Prostate gland (tissue), 2 donors: ENCODE results near the gene ZNF710.

Source experiments
- POLR2A ChIP-seq: fragments of 450-650 bp; IDR thresholded peaks from one replicate; pipeline ENCODE4 v1.6.1; 2016; ENCODE audit warnings: antibody characterized with exemption, mild to moderate bottlenecking
- POLR2AphosphoS5 ChIP-seq: sonication (generic); formaldehyde crosslinking; IDR thresholded peaks from one replicate; pipeline ENCODE4 v1.6.1; 2017; ENCODE audit warnings: antibody characterized with exemption
- TF ChIP-seq, protein P1 (sequence below), 4 experiments: fragments of 200-600 bp in 2 of 4; fragments of 450-650 bp in 2 of 4; sonication (generic) in 2 of 4; IDR thresholded peaks; 1 replicate in 3 of 4; 2 replicates in 1 of 4; pipeline ENCODE4 v1.5.1; 2016 to 2019; ENCODE audit warnings: antibody characterized with exemption in 4 of 4, mild to moderate bottlenecking in 2 of 4, moderate library complexity in 2 of 4

- TF ChIP-seq, protein P1, sequence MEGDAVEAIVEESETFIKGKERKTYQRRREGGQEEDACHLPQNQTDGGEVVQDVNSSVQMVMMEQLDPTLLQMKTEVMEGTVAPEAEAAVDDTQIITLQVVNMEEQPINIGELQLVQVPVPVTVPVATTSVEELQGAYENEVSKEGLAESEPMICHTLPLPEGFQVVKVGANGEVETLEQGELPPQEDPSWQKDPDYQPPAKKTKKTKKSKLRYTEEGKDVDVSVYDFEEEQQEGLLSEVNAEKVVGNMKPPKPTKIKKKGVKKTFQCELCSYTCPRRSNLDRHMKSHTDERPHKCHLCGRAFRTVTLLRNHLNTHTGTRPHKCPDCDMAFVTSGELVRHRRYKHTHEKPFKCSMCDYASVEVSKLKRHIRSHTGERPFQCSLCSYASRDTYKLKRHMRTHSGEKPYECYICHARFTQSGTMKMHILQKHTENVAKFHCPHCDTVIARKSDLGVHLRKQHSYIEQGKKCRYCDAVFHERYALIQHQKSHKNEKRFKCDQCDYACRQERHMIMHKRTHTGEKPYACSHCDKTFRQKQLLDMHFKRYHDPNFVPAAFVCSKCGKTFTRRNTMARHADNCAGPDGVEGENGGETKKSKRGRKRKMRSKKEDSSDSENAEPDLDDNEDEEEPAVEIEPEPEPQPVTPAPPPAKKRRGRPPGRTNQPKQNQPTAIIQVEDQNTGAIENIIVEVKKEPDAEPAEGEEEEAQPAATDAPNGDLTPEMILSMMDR (IDR thresholded peaks at IDR 0.05), result no peak
- TF ChIP-seq POLR2A, result no peak
- no peak for TF ChIP-seq POLR2AphosphoS5
Observed at GRCh38 chr15:90006217-90007075, 5.3 kb downstream of the ZNF710 start.
